Astrocyte of the spinal cord (primary cell): ENCODE results near the gene PRKAG2.
A peak's percentile ranks its signal among the peaks of the same experiment; 100 is the strongest.
"Not testable (repeated sequence)": the region's sequence is repeated elsewhere in the genome, so short reads cannot be mapped to it uniquely, and the experiment has no call there.

Experiments
- DNase-seq: peaks from one replicate; pipeline ENCODE4 v3.0.0; 2011; ENCODE audit warnings: low read depth, low spot score
- H3K4me3 ChIP-seq: 2 replicates; pipeline ENCODE4 v1.5.1; 2011; ENCODE audit warnings: low read depth, mild to moderate bottlenecking, low read length, moderate library complexity
- in situ Hi-C: cut with HindIII; loops from 2 replicates; pipeline ENCODE4 v1.10.0; 2017; ENCODE audit warnings: low sequenced_read_pairs
- TF ChIP-seq, protein P1 (sequence below): IDR thresholded peaks from 2 replicates; pipeline ENCODE4 v1.5.1; 2012; ENCODE audit warnings: low read depth, mild to moderate bottlenecking, low read length, inconsistent platforms

The PRKAG2 gene

DNA sequence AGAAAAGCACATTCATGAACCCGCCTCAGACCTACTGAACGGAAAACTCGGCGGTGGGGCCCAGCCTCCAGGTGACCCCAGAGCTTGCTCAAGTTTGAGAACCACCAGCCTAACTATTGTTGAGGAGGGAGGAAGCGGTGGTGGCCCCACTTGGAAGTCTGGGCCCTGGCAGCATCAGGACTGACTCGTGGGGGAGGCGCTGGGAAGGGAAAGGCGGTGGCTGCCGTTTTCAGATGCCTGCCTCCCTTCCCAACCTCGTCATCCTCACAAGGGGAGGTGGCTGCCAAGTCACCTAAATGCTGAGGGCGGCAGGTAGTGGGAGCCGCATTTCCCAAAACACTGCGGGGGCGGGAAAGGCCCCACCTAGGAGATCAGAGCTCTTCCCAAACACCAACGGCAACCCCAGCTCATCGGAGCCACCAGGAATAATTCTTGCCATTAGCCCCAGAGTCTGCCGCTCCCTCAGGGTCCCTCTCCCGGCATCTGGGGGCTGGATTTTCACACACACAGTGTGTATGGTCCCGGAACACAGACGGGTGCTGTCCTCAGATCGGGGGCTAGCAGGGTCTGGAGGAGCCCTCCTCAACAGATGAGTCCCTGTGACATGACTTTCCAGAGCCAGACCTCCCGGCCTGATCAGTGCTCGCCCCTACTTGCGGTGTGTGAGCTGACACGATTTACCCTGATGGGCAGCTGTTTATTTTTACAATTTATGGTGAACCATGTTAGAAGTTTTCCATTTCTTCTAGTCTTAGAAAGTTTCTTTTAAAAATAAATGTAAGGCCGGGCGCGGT is 31.3 kb downstream of the PRKAG2 start:
- no peak for DNase-seq
- TF ChIP-seq, protein P1, sequence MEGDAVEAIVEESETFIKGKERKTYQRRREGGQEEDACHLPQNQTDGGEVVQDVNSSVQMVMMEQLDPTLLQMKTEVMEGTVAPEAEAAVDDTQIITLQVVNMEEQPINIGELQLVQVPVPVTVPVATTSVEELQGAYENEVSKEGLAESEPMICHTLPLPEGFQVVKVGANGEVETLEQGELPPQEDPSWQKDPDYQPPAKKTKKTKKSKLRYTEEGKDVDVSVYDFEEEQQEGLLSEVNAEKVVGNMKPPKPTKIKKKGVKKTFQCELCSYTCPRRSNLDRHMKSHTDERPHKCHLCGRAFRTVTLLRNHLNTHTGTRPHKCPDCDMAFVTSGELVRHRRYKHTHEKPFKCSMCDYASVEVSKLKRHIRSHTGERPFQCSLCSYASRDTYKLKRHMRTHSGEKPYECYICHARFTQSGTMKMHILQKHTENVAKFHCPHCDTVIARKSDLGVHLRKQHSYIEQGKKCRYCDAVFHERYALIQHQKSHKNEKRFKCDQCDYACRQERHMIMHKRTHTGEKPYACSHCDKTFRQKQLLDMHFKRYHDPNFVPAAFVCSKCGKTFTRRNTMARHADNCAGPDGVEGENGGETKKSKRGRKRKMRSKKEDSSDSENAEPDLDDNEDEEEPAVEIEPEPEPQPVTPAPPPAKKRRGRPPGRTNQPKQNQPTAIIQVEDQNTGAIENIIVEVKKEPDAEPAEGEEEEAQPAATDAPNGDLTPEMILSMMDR, result no peak
- in situ Hi-C loops, result no loop called here
- no peak overlapping the region for H3K4me3 ChIP-seq

DNA sequence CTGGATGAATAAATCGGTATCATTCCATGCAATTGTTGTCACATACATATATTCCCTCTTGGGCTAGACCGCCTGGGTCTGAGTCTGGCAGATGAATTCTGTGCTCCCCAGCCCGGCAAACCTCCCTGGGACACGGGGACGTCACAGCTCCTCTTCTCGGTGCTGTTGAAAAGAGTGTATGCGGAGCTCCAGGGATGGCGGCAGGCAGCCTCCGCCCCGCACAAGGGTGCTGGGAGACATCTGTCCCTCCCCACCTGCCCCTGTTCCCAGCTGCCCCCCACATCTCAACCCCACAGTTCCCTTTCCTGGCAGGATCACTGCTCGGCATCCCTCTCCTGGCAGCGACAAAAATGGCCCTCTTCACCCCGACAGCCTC is 32.1 kb downstream of the PRKAG2 start:
- no peak overlapping the region for H3K4me3 ChIP-seq
- DNase-seq, result no peak
- in situ Hi-C loops, result no loop called here
- TF ChIP-seq, protein P1, result no peak

DNA sequence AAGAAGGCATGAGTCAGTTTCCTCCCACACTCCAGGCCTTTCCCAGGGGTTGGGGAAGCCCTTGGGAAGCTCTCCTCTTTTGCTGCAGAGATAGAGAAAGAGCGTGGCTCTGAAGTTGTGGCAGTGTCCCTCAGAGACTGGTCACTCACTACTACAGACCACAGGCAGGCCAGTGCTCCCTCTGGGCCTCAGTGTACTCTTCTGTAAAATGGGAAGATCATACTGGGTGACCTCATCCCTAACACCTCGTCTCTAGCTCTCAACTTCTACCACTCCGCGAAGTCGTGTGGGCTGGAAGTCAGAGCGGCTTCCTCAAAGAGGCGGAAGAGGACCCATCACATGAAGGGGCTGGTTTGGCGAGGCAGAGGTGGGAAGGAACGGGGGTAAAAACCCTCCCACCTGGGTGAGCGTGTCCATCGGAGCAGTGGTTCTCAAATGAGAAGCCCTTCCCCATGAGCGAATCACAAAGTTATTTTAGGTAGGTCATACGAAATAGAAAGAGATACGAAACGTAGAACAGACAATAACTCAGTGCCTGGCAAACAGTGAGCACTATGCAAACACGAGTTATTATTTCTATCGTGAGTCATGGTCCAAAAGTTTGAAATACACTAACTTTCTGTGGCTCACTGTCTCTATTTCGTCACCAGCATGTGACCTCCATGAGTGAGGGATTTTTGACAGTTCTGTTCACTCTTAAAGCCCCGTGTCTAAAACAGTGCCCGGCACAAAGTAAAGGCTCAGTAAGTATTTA is 32.7 kb downstream of the PRKAG2 start:
- in situ Hi-C loops, result no loop called here
- DNase-seq, result peak; percentile 76
- TF ChIP-seq, protein P1, result no peak
- H3K4me3 ChIP-seq, result no peak overlapping the region

DNA sequence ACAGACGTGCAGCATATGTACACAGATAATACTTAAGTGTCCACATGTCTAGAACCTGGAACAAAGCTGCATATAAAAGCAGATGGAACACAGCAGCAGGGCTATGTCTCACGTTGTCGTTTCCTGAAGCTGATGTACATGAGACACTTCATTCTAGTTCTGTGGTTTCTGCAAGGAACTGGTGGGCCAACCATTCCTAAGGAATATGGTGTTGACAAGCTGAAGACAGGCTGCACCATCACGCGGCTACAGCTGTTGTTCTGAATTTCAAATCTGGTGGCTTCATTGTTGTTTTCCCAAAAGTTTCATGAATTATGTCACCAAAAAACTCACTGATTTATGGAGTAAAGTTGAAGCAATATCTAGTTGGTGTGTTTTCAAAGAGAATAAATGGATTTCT is 33.7 kb downstream of the PRKAG2 start:
- in situ Hi-C loops, result no loop called here
- TF ChIP-seq, protein P1, result no peak
- no peak for DNase-seq
- H3K4me3 ChIP-seq, result no peak overlapping the region

DNA sequence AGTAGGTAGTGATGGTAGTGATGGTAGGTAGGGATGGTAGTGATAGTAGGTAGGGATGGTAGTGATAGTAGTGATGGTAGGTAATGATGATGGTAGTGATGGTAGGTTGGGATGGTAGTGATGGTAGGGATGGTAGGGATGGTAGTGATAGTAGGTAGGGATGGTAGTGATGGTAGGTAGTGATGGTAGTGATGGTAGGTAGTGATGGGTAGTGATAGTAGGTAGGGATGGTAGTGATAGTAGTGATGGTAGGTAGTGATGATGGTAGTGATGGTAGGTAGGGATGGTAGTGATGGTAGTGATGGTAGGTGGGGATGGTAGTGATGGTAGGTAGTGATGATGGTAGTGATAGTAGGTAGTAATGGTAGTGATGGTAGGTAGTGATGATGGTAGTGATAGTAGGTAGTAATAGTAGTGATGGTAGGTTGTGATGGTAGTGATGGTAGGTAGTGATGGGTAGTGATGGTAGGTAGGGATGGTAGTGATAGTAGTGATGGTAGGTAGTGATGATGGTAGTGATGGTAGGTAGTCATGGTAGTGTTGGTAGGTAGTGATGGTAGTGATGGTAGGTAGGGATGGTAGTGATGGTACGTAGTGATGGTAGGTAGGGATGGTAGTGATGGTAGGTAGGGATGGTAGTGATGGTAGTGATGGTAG is 35.4 kb downstream of the PRKAG2 start:
- H3K4me3 ChIP-seq, DNase-seq, in situ Hi-C loops: not testable (repeated sequence)

DNA sequence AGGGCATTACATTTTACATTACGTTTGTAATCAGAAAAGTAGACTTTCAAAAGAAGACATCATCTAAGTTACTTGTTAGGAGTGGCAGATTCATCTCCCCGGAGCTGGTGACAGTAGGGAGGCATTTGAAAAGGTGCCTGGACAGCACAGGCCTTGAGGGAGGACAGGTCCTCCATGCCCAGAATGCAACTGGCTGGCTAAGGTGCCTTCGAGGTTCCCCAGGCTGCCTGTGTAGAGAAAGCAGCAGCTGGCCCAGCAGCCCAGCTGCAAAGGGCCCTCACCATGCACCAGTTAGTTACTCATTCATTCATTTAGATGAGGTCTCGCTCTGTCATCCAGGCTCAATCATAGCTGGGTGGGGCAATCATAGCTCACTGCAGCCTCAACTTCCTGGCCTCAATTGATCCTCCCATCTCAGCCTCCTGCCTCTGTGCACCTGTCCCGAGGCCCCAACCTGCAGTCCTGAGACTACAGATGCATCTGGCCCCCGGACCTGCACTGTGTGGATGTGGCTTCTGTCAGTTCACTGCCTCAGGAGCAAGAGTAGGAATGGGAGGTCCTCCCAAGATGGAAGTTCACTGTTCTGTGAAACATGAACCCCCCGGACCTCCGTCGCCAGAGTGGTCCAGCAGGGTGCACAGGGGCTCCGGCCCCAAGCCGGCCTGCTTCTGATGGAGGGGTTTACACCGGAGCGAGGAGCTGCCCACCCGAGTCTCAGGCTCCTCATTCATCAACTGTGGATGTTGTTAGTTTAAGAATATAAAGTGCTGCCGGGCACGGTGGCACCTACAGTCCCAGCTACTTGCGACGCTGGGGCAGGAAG is 36.6 kb downstream of the PRKAG2 start:
- no peak for DNase-seq
- TF ChIP-seq, protein P1, result no peak
- in situ Hi-C loops, result no loop called here
- H3K4me3 ChIP-seq, result no peak overlapping the region
